ENCODE results near the gene HRK.

GRCh38 chr12:116880817-116881324, 370 bp downstream of the HRK start:
- TF ChIP-seq CTCF (IDR thresholded peaks at IDR 0.05; ENCODE audit: borderline replicate concordance, extremely low read depth, low read length, poor library complexity, severe bottlenecking) (peak; percentile 15), EZH2 (IDR thresholded peaks at IDR 0.05; ENCODE audit: borderline replicate concordance, low read depth, low read length, severe bottlenecking) (peak; percentile 18)
